ENCODE measurements around the gene FAM163B. TPM values are rescaled to one million over a fixed set of nuclear protein-coding genes. Genes with fewer than 3 reads are reported as not detected.

FAM163B gene
- total RNA-seq, 3 donors from 2014 or later (not counting 1 experiment from before 2014, with no cell fraction given): not detected

GRCh38 chr9:133584559-133585476 lies 24.4 kb downstream of the FAM163B start:
- H3K27me3 ChIP-seq (ENCODE audit: control insufficient read depth, insufficient read depth, low read length): peaks cover 13% of the 10 kb centered on the region
- intact Hi-C loops (cut with micrococcal nuclease): no loop called here
- Mint-ChIP-seq H3K4me3 (no peak overlapping the region), H3K36me3 (no peaks in the 10 kb centered on the region), H3K9me3 (no peaks in the 10 kb centered on the region), H3K27ac (no peak overlapping the region), H3K4me1 (peaks cover 0 to 5% of the 10 kb centered on the region in 2 donors), H3K27me3 (ENCODE audit: low read depth in 2 of 2) (peaks cover 30 to 35% of the 10 kb centered on the region in 2 donors)
- no peaks in the 10 kb centered on the region for H3K9me3 ChIP-seq (ENCODE audit: control insufficient read depth, insufficient read depth, low read length)
- H3K27ac ChIP-seq (ENCODE audit: low read length): no peak overlapping the region
- ATAC-seq (no peak), DNase-seq (no peak)
- peaks cover 6% of the 10 kb centered on the region for H3K4me1 ChIP-seq (ENCODE audit: control insufficient read depth, insufficient read depth, low read length)
- no peak overlapping the region for H3K4me3 ChIP-seq (ENCODE audit: low read length)
- WGBS (ENCODE audit: insufficient coverage): 12% methylated on average over 28 of the region's 28 CpGs
- H3K36me3 ChIP-seq (ENCODE audit: control insufficient read depth, insufficient read depth, low read length): no peaks in the 10 kb centered on the region
- TF ChIP-seq CTCF (IDR thresholded peaks at IDR 0.05): no peak

- Histone ChIP-seq H3K9me3 (ENCODE audit: control insufficient read depth, insufficient read depth, low read length) (no peaks in the 10 kb centered on the region), H3K36me3 (ENCODE audit: control insufficient read depth, insufficient read depth, low read length) (no peaks in the 10 kb centered on the region), H3K4me1 (ENCODE audit: control insufficient read depth, insufficient read depth, low read length) (peaks cover 6% of the 10 kb centered on the region), H3K27ac (ENCODE audit: low read length) (no peak overlapping the region), H3K27me3 (ENCODE audit: control insufficient read depth, insufficient read depth, low read length) (peaks cover 13% of the 10 kb centered on the region), H3K4me3 (ENCODE audit: low read length) (no peak overlapping the region)
- H3K27ac Mint-ChIP-seq: no peak overlapping the region
- DNase-seq (no peak), ATAC-seq (no peak)
- 85% methylated on average over 5 of the region's 5 CpGs for WGBS (ENCODE audit: insufficient coverage)
- no peak for TF ChIP-seq CTCF (IDR thresholded peaks at IDR 0.05)
- peaks cover 30 to 35% of the 10 kb centered on the region in 2 donors for H3K27me3 Mint-ChIP-seq (ENCODE audit: low read depth in 2 of 2)
- no peak overlapping the region for H3K4me3 Mint-ChIP-seq
- intact Hi-C loops (cut with micrococcal nuclease): no loop called here
- no peaks in the 10 kb centered on the region for H3K9me3 Mint-ChIP-seq
- no peaks in the 10 kb centered on the region for H3K36me3 Mint-ChIP-seq
- peaks cover 0 to 5% of the 10 kb centered on the region in 2 donors for H3K4me1 Mint-ChIP-seq
Measured at GRCh38 chr9:133584167-133584558, 25.0 kb downstream of the FAM163B start.

- peaks cover 0 to 5% of the 10 kb centered on the region in 2 donors for H3K4me1 Mint-ChIP-seq
- no peak overlapping the region for H3K27ac ChIP-seq (ENCODE audit: low read length)
- peaks cover 13% of the 10 kb centered on the region for H3K27me3 ChIP-seq (ENCODE audit: control insufficient read depth, insufficient read depth, low read length)
- no peaks in the 10 kb centered on the region for H3K36me3 ChIP-seq (ENCODE audit: control insufficient read depth, insufficient read depth, low read length)
- H3K4me3 ChIP-seq (ENCODE audit: low read length): no peak overlapping the region
- H3K36me3 Mint-ChIP-seq: no peaks in the 10 kb centered on the region
- 84% methylated on average over 23 of the region's 23 CpGs for WGBS (ENCODE audit: insufficient coverage)
- ATAC-seq (no peak), DNase-seq (no peak)
- H3K27me3 Mint-ChIP-seq (ENCODE audit: low read depth in 2 of 2): peaks cover 30 to 35% of the 10 kb centered on the region in 2 donors
- no peaks in the 10 kb centered on the region for H3K9me3 ChIP-seq (ENCODE audit: control insufficient read depth, insufficient read depth, low read length)
- no peaks in the 10 kb centered on the region for H3K9me3 Mint-ChIP-seq
- intact Hi-C loops (cut with micrococcal nuclease): no loop called here
- H3K4me3 Mint-ChIP-seq: no peak overlapping the region
- no peak overlapping the region for H3K27ac Mint-ChIP-seq
- H3K4me1 ChIP-seq (ENCODE audit: control insufficient read depth, insufficient read depth, low read length): peaks cover 6% of the 10 kb centered on the region
- TF ChIP-seq CTCF (IDR thresholded peaks at IDR 0.05): no peak
Measured at GRCh38 chr9:133583586-133583985, 25.6 kb downstream of the FAM163B start.
